ENCODE data around the gene OPRD1.
"Not testable (repeated sequence)": the region's sequence is repeated elsewhere in the genome, so short reads cannot be mapped to it uniquely, and the experiment has no call there.

Gene OPRD1

GRCh38 chr1:28819020-28819419 lies 7.0 kb downstream of the OPRD1 start:
- H3K27ac ChIP-seq (ENCODE audit: extremely low read depth, low read depth, low read length) = no peak overlapping the region
- no peak overlapping the region for H3K4me3 ChIP-seq (ENCODE audit: low read depth, low read length)
- H3K36me3 ChIP-seq (ENCODE audit: control insufficient read depth in 2 of 2, insufficient read depth in 1 of 2, low read length in 2 of 2) = no peaks in the 10 kb centered on the region
- CTCF ChIA-PET = no interaction called here
- no peaks in the 10 kb centered on the region for H3K4me1 ChIP-seq (ENCODE audit: control insufficient read depth, insufficient read depth, low read length)
- POLR2A ChIA-PET = no interaction called here
- no peaks in the 10 kb centered on the region for H3K9me3 ChIP-seq (ENCODE audit: control insufficient read depth, insufficient read depth, low read depth, low read length)
- TF ChIP-seq ZNF362 (tag by site-specific recombination; IDR thresholded peaks at IDR 0.05) (no peak), ZNF121 (tag by site-specific recombination; IDR thresholded peaks at IDR 0.05) (peak; percentile 90)

- POLR2A ChIA-PET = interaction anchor here (0.5 kb wide), 1 partner anchor 16 kb away, joined by 3 read pairs; no protein-coding TSS in a partner anchor
- CTCF ChIA-PET = no interaction called here
- no peaks in the 10 kb centered on the region for H3K9me3 ChIP-seq (ENCODE audit: control insufficient read depth, insufficient read depth, low read depth, low read length)
Observed at GRCh38 chr1:28822799-28823198, 10.8 kb downstream of the OPRD1 start.

GRCh38 chr1:28824061-28824460 lies 12.1 kb downstream of the OPRD1 start:
- H3K4me1 ChIP-seq (ENCODE audit: control insufficient read depth, insufficient read depth, low read length); CTCF ChIA-PET; H3K9me3 ChIP-seq (ENCODE audit: control insufficient read depth, insufficient read depth, low read depth, low read length); H3K36me3 ChIP-seq (ENCODE audit: control insufficient read depth in 2 of 2, insufficient read depth in 1 of 2, low read length in 2 of 2); H3K4me3 ChIP-seq (ENCODE audit: low read depth, low read length); H3K27ac ChIP-seq (ENCODE audit: extremely low read depth, low read depth, low read length): not testable (repeated sequence)
- POLR2A ChIA-PET = interaction anchor here (0.6 kb wide), 1 partner anchor 548 kb away, joined by 3 read pairs; no protein-coding TSS in a partner anchor
- TF ChIP-seq GLIS1 (tag by site-specific recombination; IDR thresholded peaks at IDR 0.05) = peak; percentile 19; the same call in 1 of the 2 replicates

More at GRCh38 chr1:28822799-28823198, 10.8 kb downstream of the OPRD1 start:
- no peak for TF ChIP-seq ZNF146 (tag by site-specific recombination; IDR thresholded peaks at IDR 0.05)
- TF ChIP-seq ZFP3 (tag by site-specific recombination; IDR thresholded peaks at IDR 0.05; ENCODE audit: low read depth) = no peak
- TF ChIP-seq HOXA7 (CRISPR knock-in tag; IDR thresholded peaks at IDR 0.05; ENCODE audit: borderline replicate concordance) = no peak
- TF ChIP-seq ZNF843 (tag by site-specific recombination; IDR thresholded peaks at IDR 0.05) = no peak
- TF ChIP-seq ZNF621 (tag by site-specific recombination; IDR thresholded peaks at IDR 0.05) = no peak
- no peak for TF ChIP-seq CTCF (tag by site-specific recombination; IDR thresholded peaks at IDR 0.05)
- TF ChIP-seq ZNF404 (tag by site-specific recombination; IDR thresholded peaks at IDR 0.05) = no peak
- no peak for TF ChIP-seq OVOL3 (tag by site-specific recombination; IDR thresholded peaks at IDR 0.05)
- no peak for TF ChIP-seq GLIS1 (tag by site-specific recombination; IDR thresholded peaks at IDR 0.05)
- TF ChIP-seq ZNF654 (tag by site-specific recombination; IDR thresholded peaks at IDR 0.05; ENCODE audit: low read depth) = no peak
- TF ChIP-seq ZNF513 (tag by site-specific recombination; IDR thresholded peaks at IDR 0.05) = no peak
- no peak for TF ChIP-seq GLIS2 (tag by site-specific recombination; IDR thresholded peaks at IDR 0.05)
- Histone ChIP-seq H3K4me1 (ENCODE audit: control insufficient read depth, insufficient read depth, low read length) (no peaks in the 10 kb centered on the region), H3K36me3 (ENCODE audit: control insufficient read depth in 2 of 2, insufficient read depth in 1 of 2, low read length in 2 of 2) (no peaks in the 10 kb centered on the region), H3K4me3 (ENCODE audit: low read depth, low read length) (no peak overlapping the region), H3K27ac (ENCODE audit: extremely low read depth, low read depth, low read length) (no peak overlapping the region)

GRCh38 chr1:28828227-28828858 lies 16.4 kb downstream of the OPRD1 start:
- H3K27ac ChIP-seq (ENCODE audit: extremely low read depth, low read depth, low read length); POLR2A ChIA-PET; H3K36me3 ChIP-seq (ENCODE audit: control insufficient read depth in 2 of 2, insufficient read depth in 1 of 2, low read length in 2 of 2); H3K4me1 ChIP-seq (ENCODE audit: control insufficient read depth, insufficient read depth, low read length); H3K4me3 ChIP-seq (ENCODE audit: low read depth, low read length); H3K9me3 ChIP-seq (ENCODE audit: control insufficient read depth, insufficient read depth, low read depth, low read length): not testable (repeated sequence)
- CTCF ChIA-PET = interaction anchor here (0.5 to 1.5 kb wide), 5 partner anchors 19 to 92 kb away, joined by 3 to 6 read pairs (median 5); partner anchors contain the start of gene YTHDF2
- TF ChIP-seq TSHZ1 (tag by site-specific recombination; IDR thresholded peaks at IDR 0.05; ENCODE audit: borderline replicate concordance) (peak; percentile 45; the same call in 1 of the 2 replicates), ZNF391 (tag by site-specific recombination; IDR thresholded peaks at IDR 0.05; ENCODE audit: borderline replicate concordance, low read depth) (0 out of 2 replicates have a peak, but pooled peaks have one; percentile 28), ZNF362 (tag by site-specific recombination; IDR thresholded peaks at IDR 0.05) (peak; percentile 54; the same call in 1 of the 2 replicates), ZEB2 (tag by site-specific recombination; IDR thresholded peaks at IDR 0.05) (0 out of 2 replicates have a peak, but pooled peaks have one; percentile 43), ZBTB17 (tag by site-specific recombination; IDR thresholded peaks at IDR 0.05) (peak; percentile 42; the same call in 1 of the 2 replicates)

Data from HEK293 (cell line).